Smooth muscle cell of the brain vasculature (primary cell): ENCODE results near the gene CTAGE1.
A peak's percentile ranks its signal among the peaks of the same experiment; 100 is the strongest.
"Not testable (repeated sequence)": the region's sequence is repeated elsewhere in the genome, so short reads cannot be mapped to it uniquely, and the experiment has no call there.

Experiments used
- DNase-seq: peaks from one replicate; pipeline ENCODE4 v3.0.0-alpha.2; 2012; ENCODE audit warnings: low read depth, low spot score

Gene CTAGE1

GRCh38 chr18:22434973-22435608 is 17.4 kb upstream of the CTAGE1 start:
- DNase-seq = no peak

GRCh38 chr18:22433956-22434355 is 16.2 kb upstream of the CTAGE1 start:
- DNase-seq = peak; percentile 17

- peak; percentile 21 for DNase-seq
These were observed 15.0 kb upstream of the CTAGE1 start for GRCh38 chr18:22432657-22433137.

- DNase-seq = no peak
These were observed 11.8 kb upstream of the CTAGE1 start for GRCh38 chr18:22429564-22429963.

- DNase-seq = no peak
These were observed 11.0 kb upstream of the CTAGE1 start for GRCh38 chr18:22428672-22429071.

GRCh38 chr18:22427822-22428549 is 10.3 kb upstream of the CTAGE1 start:
- DNase-seq = no peak

- no peak for DNase-seq
These were observed 6.8 kb upstream of the CTAGE1 start for GRCh38 chr18:22424565-22424963.

GRCh38 chr18:22423878-22424564 is 6.3 kb upstream of the CTAGE1 start:
- no peak for DNase-seq

- no peak for DNase-seq
These were observed 5.3 kb upstream of the CTAGE1 start for GRCh38 chr18:22422909-22423548.

- no peak for DNase-seq
These were observed 2.9 kb upstream of the CTAGE1 start for GRCh38 chr18:22420652-22421051.

GRCh38 chr18:22412176-22412911 is 5.4 kb downstream of the CTAGE1 start:
- no peak for DNase-seq

- DNase-seq = no peak
These were observed 6.3 kb downstream of the CTAGE1 start for GRCh38 chr18:22411446-22411845.

- no peak for DNase-seq
These were observed 7.6 kb downstream of the CTAGE1 start for GRCh38 chr18:22410126-22410525.

- DNase-seq = no peak
These were observed 8.3 kb downstream of the CTAGE1 start for GRCh38 chr18:22409445-22409844.

- no peak for DNase-seq
These were observed 9.7 kb downstream of the CTAGE1 start for GRCh38 chr18:22408059-22408458.

- DNase-seq = no peak
These were observed 12.6 kb downstream of the CTAGE1 start for GRCh38 chr18:22405142-22405541.

GRCh38 chr18:22403950-22404349 is 13.8 kb downstream of the CTAGE1 start:
- no peak for DNase-seq

GRCh38 chr18:22399949-22400348 is 17.8 kb downstream of the CTAGE1 start:
- DNase-seq = no peak

- DNase-seq = no peak
These were observed 19.3 kb downstream of the CTAGE1 start for GRCh38 chr18:22398464-22398863.

- DNase-seq = no peak
These were observed 23.3 kb downstream of the CTAGE1 start for GRCh38 chr18:22394428-22394827.

GRCh38 chr18:22393164-22393563 is 24.6 kb downstream of the CTAGE1 start:
- not testable (repeated sequence) for DNase-seq
